MCF 10A (cell line): ENCODE measurements around the gene ST6GALNAC2. TPM values are rescaled to one million over a fixed set of nuclear protein-coding genes. Genes with fewer than 3 reads are reported as not detected.
A peak's percentile ranks its signal among the peaks of the same experiment; 100 is the strongest.

ENCODE experiments used
- Bru-seq: library from RNA; stranded (reverse); fragments of 400-500 nt; gene quantifications from one replicate; lab custom pipeline; 2021; lab: Mats Ljungman, UMichigan
- BruChase-seq, 2 experiments: library from RNA; stranded (reverse); fragments of 400-500 nt; gene quantifications; one replicate each; lab custom pipeline; 2021; lab: Mats Ljungman, UMichigan
- BruUV-seq: library from RNA; stranded (reverse); fragments of 400-500 nt; replicated peaks from 2 replicates; lab custom pipeline; 2021; lab: Mats Ljungman, UMichigan
- CTCF ChIA-PET: fragments of 300-600 bp; sonication (Branson Sonifier 250); formaldehyde crosslinking; extraction: SDS; loops from one replicate; lab custom pipeline; 2021; ENCODE audit warnings: antibody characterized with exemption, inconsistent platforms; lab: Yijun Ruan, JAX
- POLR2A ChIA-PET: fragments of 300-600, 350-650 bp; sonication (Branson Sonifier 250); formaldehyde crosslinking; extraction: SDS; loops from one replicate; lab custom pipeline; 2020; ENCODE audit warnings: antibody characterized with exemption, inconsistent platforms; lab: Yijun Ruan, JAX
- DNase-seq: peaks from one replicate; pipeline ENCODE4 v3.0.0-alpha.2; 2018; ENCODE audit not compliant: unreplicated experiment
- H3K27ac Mint-ChIP-seq: one replicate; pipeline ENCODE4 v1.8.0; 2022; ENCODE audit warnings: mild to moderate bottlenecking, low read depth, mixed read lengths; ENCODE audit not compliant: unreplicated experiment
- H3K27me3 Mint-ChIP-seq: one replicate; pipeline ENCODE4 v1.8.0; 2022; ENCODE audit warnings: mixed read lengths; ENCODE audit not compliant: insufficient read depth, unreplicated experiment
- H3K36me3 Mint-ChIP-seq: one replicate; pipeline ENCODE4 v1.8.0; 2022; ENCODE audit warnings: mild to moderate bottlenecking, moderate library complexity, mixed read lengths; ENCODE audit not compliant: insufficient read depth, unreplicated experiment
- H3K4me1 Mint-ChIP-seq: one replicate; pipeline ENCODE4 v1.8.0; 2022; ENCODE audit warnings: mixed read lengths; ENCODE audit not compliant: insufficient read depth, unreplicated experiment
- H3K4me3 Mint-ChIP-seq: one replicate; pipeline ENCODE4 v1.8.0; 2022; ENCODE audit warnings: mild to moderate bottlenecking, moderate library complexity, mixed read lengths; ENCODE audit not compliant: unreplicated experiment
- H3K9me3 Mint-ChIP-seq: one replicate; pipeline ENCODE4 v1.8.0; 2022; ENCODE audit warnings: mixed read lengths; ENCODE audit not compliant: unreplicated experiment
- CTCF ChIP-seq: fragments of 200-600 bp; IDR thresholded peaks from one replicate; pipeline ENCODE4 v1.8.0; 2022; ENCODE audit warnings: antibody characterized with exemption, mild to moderate bottlenecking; ENCODE audit not compliant: unreplicated experiment
- intact Hi-C: fragments of 100-400 bp; cut with micrococcal nuclease; formaldehyde crosslinking; loops from 2 replicates; pipeline ENCODE4 v1.14.1; 2022
- long read RNA-seq: library from polyadenylated mRNA; stranded (forward); transcript quantifications from one replicate; pipeline ENCODE4 v2.0.0, GENCODE V29; 2022
- total RNA-seq: library from RNA; stranded (reverse); gene quantifications from 2 replicates; pipeline ENCODE4 v1.2.3, GENCODE V29; 2022

Gene ST6GALNAC2
- total RNA-seq (5.0 and 7.7 TPM in 2 replicates), Bru-seq, nascent RNA (percentile 43 among the genes with signal in this experiment), BruChase-seq, experiment 1, labeled RNA remaining after a 6-hour chase (percentile 42 among the genes with signal in this experiment), BruChase-seq, experiment 2, labeled RNA remaining after a 2-hour chase (percentile 46 among the genes with signal in this experiment)
- long read RNA-seq, transcript ST6GALNAC2-201 (9 exons, 2,170 nt), result major isoform, 9 of 20 reads
- long read RNA-seq, partial matches to known transcripts, result 1 of 20 reads
- long read RNA-seq, other reads (novel, unspliced or antisense), result 10 of 20 reads

GRCh38 chr17:76585649-76586593 lies at the start of gene ST6GALNAC2:
Gene ST6GALNAC2 (minus strand): TSS chr17:76585860. CDS start chr17:76585808, 52 bp downstream.
- peak; percentile 58 for TF ChIP-seq CTCF
- intact Hi-C loops, result loop anchor here (1.0 kb wide), 1 partner anchor 63 kb away; no protein-coding TSS in a partner anchor
- Mint-ChIP-seq H3K27me3 (no peaks in the 10 kb centered on the region), H3K9me3 (no peaks in the 10 kb centered on the region), H3K36me3 (peaks cover 5% of the 10 kb centered on the region), H3K4me3 (peak within 1 kb of the TSS; percentile 74), H3K4me1 (peaks cover 11% of the 10 kb centered on the region), H3K27ac (no peak within 1 kb of the TSS)
- CTCF ChIA-PET, result interaction anchor here (0.6 to 2.5 kb wide), 13 partner anchors 8 to 95 kb away, joined by 3 to 14 read pairs (median 5); no protein-coding TSS in a partner anchor
- peak; percentile 72 for DNase-seq
- BruUV-seq, result no TSS peak
- POLR2A ChIA-PET, result interaction anchor here (0.6 to 8.0 kb wide), 18 partner anchors 8 to 714 kb away, joined by 3 to 171 read pairs (median 4); partner anchors contain the start of genes METTL23, PRPSAP1 and UBE2O

GRCh38 chr17:76635039-76635438 lies 49.4 kb upstream of the ST6GALNAC2 start:
- ChIA-PET CTCF (interaction anchor here (0.5 to 1.7 kb wide), 2 partner anchors 11 to 114 kb away, joined by 3 to 11 read pairs; no protein-coding TSS in a partner anchor), POLR2A (interaction anchor here (1.3 kb wide), 1 partner anchor 12 kb away, joined by 3 read pairs; no protein-coding TSS in a partner anchor)
- BruUV-seq, result no TSS peak
- no peak overlapping the region for H3K27ac Mint-ChIP-seq
- no peaks in the 10 kb centered on the region for H3K36me3 Mint-ChIP-seq
- no peaks in the 10 kb centered on the region for H3K9me3 Mint-ChIP-seq
- H3K4me1 Mint-ChIP-seq, result no peaks in the 10 kb centered on the region
- intact Hi-C loops, result no loop called here
- no peaks in the 10 kb centered on the region for H3K27me3 Mint-ChIP-seq
- H3K4me3 Mint-ChIP-seq, result no peak overlapping the region
- DNase-seq, result no peak
- no peak for TF ChIP-seq CTCF

- Mint-ChIP-seq H3K4me1 (no peaks in the 10 kb centered on the region), H3K27me3 (no peaks in the 10 kb centered on the region), H3K27ac (no peak overlapping the region), H3K4me3 (no peak overlapping the region), H3K36me3 (no peaks in the 10 kb centered on the region), H3K9me3 (no peaks in the 10 kb centered on the region)
- no peak for TF ChIP-seq CTCF
- POLR2A ChIA-PET, result interaction anchor here (0.7 kb wide), 1 partner anchor 69 kb away, joined by 3 read pairs; no protein-coding TSS in a partner anchor
- intact Hi-C loops, result no loop called here
- no TSS peak for BruUV-seq
- CTCF ChIA-PET, result interaction anchor here (1.2 to 1.7 kb wide), 3 partner anchors 10 to 111 kb away, joined by 4 to 11 read pairs (median 9); no protein-coding TSS in a partner anchor
- no peak for DNase-seq
Observed at GRCh38 chr17:76633628-76634328, 48.1 kb upstream of the ST6GALNAC2 start.
